Measurements from ENCODE around the gene MGAT5. TPM values are rescaled to one million over a fixed set of nuclear protein-coding genes. Genes with fewer than 3 reads are reported as not detected.

MGAT5 gene
- total and polyA plus RNA-seq, 7 donors: 1.1 to 7.0 (median 2.1) TPM

DNA sequence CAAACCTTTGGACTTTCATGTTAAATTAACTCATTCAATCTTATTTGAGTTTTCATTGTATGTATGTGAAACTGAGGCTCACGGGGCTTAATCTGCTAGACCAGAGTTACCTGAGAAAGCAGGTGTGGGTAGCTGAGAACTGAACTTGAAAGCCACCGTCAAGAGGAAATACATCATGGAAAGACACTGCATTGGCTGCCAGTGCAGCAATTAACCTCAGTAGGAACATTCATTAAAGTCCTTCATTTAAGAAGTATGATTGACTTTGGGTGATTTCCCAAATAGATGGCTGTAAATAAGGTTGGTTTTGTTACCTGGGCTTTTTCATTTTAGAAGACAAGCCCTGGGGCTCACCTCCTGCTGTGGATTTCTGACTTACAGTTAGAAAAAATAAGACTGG lies 36.5 kb upstream of the MGAT5 start:
- no peaks in the 10 kb centered on the region for H3K9me3 ChIP-seq
- no peak for ATAC-seq
- H3K36me3 ChIP-seq (ENCODE audit: insufficient read depth in 1 of 2, low read depth in 1 of 2): no peaks in the 10 kb centered on the region
- no peak for DNase-seq
- intact Hi-C loops (cut with DNase I): no loop called here
- WGBS, 3 donors: 81 to 91% (median 83%) methylated on average over 2 of the region's 2 CpGs
- H3K4me1 ChIP-seq: no peaks in the 10 kb centered on the region
- peaks cover 0 to 2% (median 0%) of the 10 kb centered on the region in 3 donors for H3K27me3 ChIP-seq (ENCODE audit: insufficient read depth in 3 of 3, low read length in 2 of 3)
- no peak overlapping the region for H3K4me3 ChIP-seq
- no peak overlapping the region for H3K27ac ChIP-seq
- TF ChIP-seq, protein P1, sequence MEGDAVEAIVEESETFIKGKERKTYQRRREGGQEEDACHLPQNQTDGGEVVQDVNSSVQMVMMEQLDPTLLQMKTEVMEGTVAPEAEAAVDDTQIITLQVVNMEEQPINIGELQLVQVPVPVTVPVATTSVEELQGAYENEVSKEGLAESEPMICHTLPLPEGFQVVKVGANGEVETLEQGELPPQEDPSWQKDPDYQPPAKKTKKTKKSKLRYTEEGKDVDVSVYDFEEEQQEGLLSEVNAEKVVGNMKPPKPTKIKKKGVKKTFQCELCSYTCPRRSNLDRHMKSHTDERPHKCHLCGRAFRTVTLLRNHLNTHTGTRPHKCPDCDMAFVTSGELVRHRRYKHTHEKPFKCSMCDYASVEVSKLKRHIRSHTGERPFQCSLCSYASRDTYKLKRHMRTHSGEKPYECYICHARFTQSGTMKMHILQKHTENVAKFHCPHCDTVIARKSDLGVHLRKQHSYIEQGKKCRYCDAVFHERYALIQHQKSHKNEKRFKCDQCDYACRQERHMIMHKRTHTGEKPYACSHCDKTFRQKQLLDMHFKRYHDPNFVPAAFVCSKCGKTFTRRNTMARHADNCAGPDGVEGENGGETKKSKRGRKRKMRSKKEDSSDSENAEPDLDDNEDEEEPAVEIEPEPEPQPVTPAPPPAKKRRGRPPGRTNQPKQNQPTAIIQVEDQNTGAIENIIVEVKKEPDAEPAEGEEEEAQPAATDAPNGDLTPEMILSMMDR (IDR thresholded peaks at IDR 0.05): no peak

DNA sequence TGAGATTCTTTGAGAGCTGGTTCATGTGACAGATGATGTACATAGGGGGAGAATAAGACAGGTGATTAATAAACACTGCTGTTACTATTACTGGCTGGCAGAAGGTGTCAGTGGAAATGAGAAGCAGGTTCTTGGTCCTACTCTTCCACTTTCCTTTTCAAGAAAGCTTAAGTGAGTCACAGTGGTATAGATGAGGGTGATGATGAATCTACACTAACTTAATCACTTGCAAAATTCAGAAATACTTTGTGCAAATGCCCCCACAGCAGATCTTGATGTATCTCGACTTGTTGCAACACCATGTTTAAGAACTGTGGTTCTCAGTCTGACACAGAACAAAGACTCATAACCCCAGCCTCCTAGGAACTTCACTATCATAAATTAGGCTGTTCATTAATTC lies 35.9 kb upstream of the MGAT5 start:
- DNase-seq: no peak
- H3K4me1 ChIP-seq: no peaks in the 10 kb centered on the region
- TF ChIP-seq, protein P1 (IDR thresholded peaks at IDR 0.05): no peak
- H3K27me3 ChIP-seq (ENCODE audit: insufficient read depth in 3 of 3, low read length in 2 of 3): peaks cover 0 to 2% (median 0%) of the 10 kb centered on the region in 3 donors
- H3K4me3 ChIP-seq: no peak overlapping the region
- H3K36me3 ChIP-seq (ENCODE audit: insufficient read depth in 1 of 2, low read depth in 1 of 2): no peaks in the 10 kb centered on the region
- no peaks in the 10 kb centered on the region for H3K9me3 ChIP-seq
- ATAC-seq: no peak
- 91 to 95% (median 93%) methylated on average over 1 of the region's 1 CpG for WGBS, 3 donors
- intact Hi-C loops (cut with DNase I): no loop called here
- no peak overlapping the region for H3K27ac ChIP-seq

DNA sequence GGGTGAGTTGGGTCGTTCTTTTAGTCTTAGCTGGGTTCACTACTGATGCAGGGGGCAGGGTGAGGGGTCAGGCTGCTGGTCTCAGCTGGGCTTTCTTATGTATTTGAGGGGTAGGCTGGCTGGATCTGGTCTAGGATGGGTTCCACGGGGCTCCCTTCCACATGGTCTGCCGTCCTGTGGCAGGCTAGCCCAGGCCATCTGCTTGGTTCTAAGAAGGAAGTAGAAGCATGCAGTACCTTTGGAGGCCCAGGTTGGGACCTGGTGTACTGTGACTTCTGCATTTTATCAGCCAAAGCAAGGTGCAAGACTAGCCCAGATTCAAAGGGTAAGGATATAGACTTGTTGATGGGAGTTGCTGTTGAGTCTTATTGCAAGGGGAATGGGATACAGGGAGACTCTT lies 35.5 kb upstream of the MGAT5 start:
- DNase-seq (no peak), ATAC-seq (no peak)
- TF ChIP-seq, protein P1 (IDR thresholded peaks at IDR 0.05): no peak
- Histone ChIP-seq H3K9me3 (no peaks in the 10 kb centered on the region), H3K4me3 (no peak overlapping the region), H3K27me3 (ENCODE audit: insufficient read depth in 3 of 3, low read length in 2 of 3) (peaks cover 0 to 2% (median 0%) of the 10 kb centered on the region in 3 donors), H3K4me1 (no peaks in the 10 kb centered on the region), H3K27ac (no peak overlapping the region), H3K36me3 (ENCODE audit: insufficient read depth in 1 of 2, low read depth in 1 of 2) (no peaks in the 10 kb centered on the region)
- intact Hi-C loops (cut with DNase I): no loop called here
- WGBS, 3 donors: 87 to 96% (median 89%) methylated on average over 3 of the region's 3 CpGs

DNA sequence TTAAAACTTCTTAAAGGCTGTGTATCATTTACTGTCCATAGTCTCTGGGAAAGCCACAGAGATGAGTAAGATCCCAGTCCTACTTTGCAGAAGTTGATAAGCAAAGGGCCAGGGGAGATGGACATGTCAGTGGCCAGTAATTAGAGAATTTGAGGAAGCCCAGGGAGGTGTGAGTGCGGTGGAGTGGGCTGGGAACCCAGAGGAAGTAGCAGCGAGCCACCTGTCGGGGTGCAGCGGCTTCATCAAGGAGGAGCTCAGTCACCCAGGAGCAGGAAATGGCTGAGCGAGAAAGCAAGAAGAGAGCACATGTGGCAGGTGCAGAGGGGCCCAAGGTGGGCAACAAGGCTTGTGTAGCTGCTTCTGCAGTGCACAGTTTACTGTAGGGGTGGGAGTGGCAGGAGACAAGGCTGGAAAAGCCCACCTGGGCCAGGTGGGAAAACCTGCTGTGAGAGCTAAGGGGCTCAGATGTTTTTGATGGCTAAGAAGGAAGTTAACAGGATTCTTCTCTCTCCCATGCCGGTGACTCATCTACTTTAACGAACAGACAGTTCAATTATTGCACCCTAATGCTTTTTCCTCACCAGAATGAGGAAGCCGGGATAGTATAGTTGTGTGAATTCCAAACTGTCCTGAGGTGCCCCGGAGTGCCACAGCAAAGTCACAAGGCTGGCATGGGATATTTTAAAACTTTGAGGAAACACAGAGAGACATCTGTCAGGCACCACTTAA lies 34.8 kb upstream of the MGAT5 start:
- WGBS, 3 donors: 57 to 68% (median 60%) methylated on average over 8 to 9 of the region's 9 CpGs
- Histone ChIP-seq H3K4me3 (no peak overlapping the region), H3K9me3 (no peaks in the 10 kb centered on the region), H3K27me3 (ENCODE audit: insufficient read depth in 3 of 3, low read length in 2 of 3) (peaks cover 0 to 2% (median 0%) of the 10 kb centered on the region in 3 donors), H3K4me1 (no peaks in the 10 kb centered on the region), H3K27ac (no peak overlapping the region), H3K36me3 (ENCODE audit: insufficient read depth in 1 of 2, low read depth in 1 of 2) (no peaks in the 10 kb centered on the region)
- ATAC-seq (no peak), DNase-seq (no peak)
- intact Hi-C loops (cut with DNase I): no loop called here
- TF ChIP-seq, protein P1 (IDR thresholded peaks at IDR 0.05): no peak

Measured in psoas muscle (tissue), 8 donors.